Activated CD8-positive, alpha-beta memory T cell treated with anti-CD3 and anti-CD28 coated beads, Interleukin-2, amount 50 U/mL, for 4 hours (primary cell): ENCODE measurements around the gene AKT1.
A peak's percentile ranks its signal among the peaks of the same experiment; 100 is the strongest.

Source experiments
- DNase-seq: peaks from one replicate; pipeline ENCODE4 v3.0.0-alpha.2; 2020

Gene AKT1

GRCh38 chr14:104771374-104771773 lies 24.2 kb downstream of the AKT1 start:
- DNase-seq: no peak

GRCh38 chr14:104770851-104771272 lies 24.7 kb downstream of the AKT1 start:
- no peak for DNase-seq

- DNase-seq: no peak
These were observed 25.4 kb downstream of the AKT1 start for GRCh38 chr14:104770072-104770579.

GRCh38 chr14:104769324-104770071 lies 26.1 kb downstream of the AKT1 start:
- DNase-seq: no peak

GRCh38 chr14:104768437-104769323 lies 26.9 kb downstream of the AKT1 start:
- peak; percentile 94 for DNase-seq

GRCh38 chr14:104767634-104767918 lies 28.0 kb downstream of the AKT1 start:
- DNase-seq: no peak

- DNase-seq: no peak
These were observed 28.5 kb downstream of the AKT1 start for GRCh38 chr14:104766863-104767633.

- no peak for DNase-seq
These were observed 29.2 kb downstream of the AKT1 start for GRCh38 chr14:104766256-104766862.

- no peak for DNase-seq
These were observed 30.0 kb downstream of the AKT1 start for GRCh38 chr14:104765517-104765916.

GRCh38 chr14:104758981-104759969 lies 36.3 kb downstream of the AKT1 start:
- DNase-seq: no peak

- DNase-seq: no peak
These were observed 37.7 kb downstream of the AKT1 start for GRCh38 chr14:104757681-104758392.

GRCh38 chr14:104757238-104757585 lies 38.3 kb downstream of the AKT1 start:
- no peak for DNase-seq

GRCh38 chr14:104756477-104757237 lies 38.9 kb downstream of the AKT1 start:
- no peak for DNase-seq

GRCh38 chr14:104755621-104756020 lies 39.9 kb downstream of the AKT1 start:
- no peak for DNase-seq

GRCh38 chr14:104754213-104754851 lies 41.2 kb downstream of the AKT1 start:
- DNase-seq: no peak

- DNase-seq: no peak
These were observed 41.9 kb downstream of the AKT1 start for GRCh38 chr14:104753528-104754212.

GRCh38 chr14:104752735-104753527 lies 42.6 kb downstream of the AKT1 start, which contains the start of gene SIVA1:
Gene SIVA1, plus strand, starts transcription at chr14:104753147. Its CDS starts 55 bp downstream, at chr14:104753202.
- DNase-seq: peak; percentile 100

- no peak for DNase-seq
These were observed 43.2 kb downstream of the AKT1 start for GRCh38 chr14:104752423-104752734.
